Measurements from ENCODE around the gene PPP3CA. TPM values are rescaled to one million over a fixed set of nuclear protein-coding genes. Genes with fewer than 3 reads are reported as not detected.

The PPP3CA gene
- total and polyA plus RNA-seq, 2 experiments from 2014 or later, result 27.0 to 45.2 TPM

- TF ChIP-seq JUNB (IDR thresholded peaks at IDR 0.05; ENCODE audit: unreplicated experiment), result no peak
Observed at GRCh38 chr4:101019313-101019712, 328.0 kb downstream of the PPP3CA start (continued).

DNA sequence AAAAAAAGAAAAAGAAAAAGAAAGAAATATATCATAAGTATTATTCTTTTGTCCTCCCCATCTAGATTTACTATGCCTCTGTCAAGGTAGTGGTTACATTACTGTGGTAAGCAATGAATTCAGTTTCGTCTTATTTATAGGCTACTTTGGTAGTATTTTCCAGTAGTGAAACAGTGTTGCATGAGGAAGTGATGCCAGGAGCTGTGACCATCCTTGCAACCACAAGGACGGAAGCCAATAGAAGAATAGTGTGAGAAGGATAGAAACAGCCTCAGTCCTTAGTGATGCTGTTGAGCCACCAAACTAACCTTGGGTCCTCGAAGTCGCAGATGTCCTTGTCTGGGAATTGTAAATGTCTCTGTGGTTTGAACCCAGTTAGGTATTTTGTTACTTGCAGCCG, 328.5 kb downstream of the PPP3CA start:
- ATAC-seq (no peak), DNase-seq (ENCODE audit: low spot score) (no peak)
- Histone ChIP-seq H3K9me2 (ENCODE audit: insufficient read depth) (0 out of 2 replicates have a peak, but pooled peaks cover 5% of the 10 kb centered on the region), H3K4me2 (no peak overlapping the region), H3K4me1 (ENCODE audit: insufficient read depth) (peaks cover 29% of the 10 kb centered on the region), H3K27ac (ENCODE audit: low read depth) (no peak overlapping the region), H4K20me1 (replicated peaks; ENCODE audit: insufficient read depth) (no peaks in the 10 kb centered on the region), H2AFZ (no peak overlapping the region), H3K79me2 (replicated peaks; ENCODE audit: insufficient read depth) (no peaks in the 10 kb centered on the region), H3K27me3 (ENCODE audit: insufficient read depth) (no peaks in the 10 kb centered on the region), H3K4me3 (no peak overlapping the region), H3F3A (replicated peaks; ENCODE audit: low read depth) (no peaks in the 10 kb centered on the region), H3K36me3 (ENCODE audit: insufficient read depth) (no peaks in the 10 kb centered on the region)
- TF ChIP-seq ZNF114 (CRISPR knock-in tag; IDR thresholded peaks at IDR 0.05) (no peak), ZNF331 (CRISPR knock-in tag; IDR thresholded peaks at IDR 0.05; ENCODE audit: low read depth) (no peak), STAT1 (IDR thresholded peaks at IDR 0.05; ENCODE audit: unreplicated experiment) (no peak), NANOG (IDR thresholded peaks at IDR 0.05; ENCODE audit: borderline replicate concordance) (no peak), ZNF462 (CRISPR knock-in tag; IDR thresholded peaks at IDR 0.05) (no peak), CTCF (conservative IDR thresholded peaks at IDR 0.05; ENCODE audit: low read depth in 2 of 2) (no peak), POLR2AphosphoS5 (IDR thresholded peaks at IDR 0.05; ENCODE audit: low read depth) (no peak), JUNB (IDR thresholded peaks at IDR 0.05; ENCODE audit: unreplicated experiment) (no peak), EZH2phosphoT487 (IDR thresholded peaks at IDR 0.05; ENCODE audit: unreplicated experiment) (no peak), EZH2 (IDR thresholded peaks at IDR 0.05; ENCODE audit: low read depth, unreplicated experiment) (no peak), CREB1 (CRISPR knock-in tag; IDR thresholded peaks at IDR 0.05; ENCODE audit: low read depth) (no peak)
- TF ChIP-seq, protein P1, sequence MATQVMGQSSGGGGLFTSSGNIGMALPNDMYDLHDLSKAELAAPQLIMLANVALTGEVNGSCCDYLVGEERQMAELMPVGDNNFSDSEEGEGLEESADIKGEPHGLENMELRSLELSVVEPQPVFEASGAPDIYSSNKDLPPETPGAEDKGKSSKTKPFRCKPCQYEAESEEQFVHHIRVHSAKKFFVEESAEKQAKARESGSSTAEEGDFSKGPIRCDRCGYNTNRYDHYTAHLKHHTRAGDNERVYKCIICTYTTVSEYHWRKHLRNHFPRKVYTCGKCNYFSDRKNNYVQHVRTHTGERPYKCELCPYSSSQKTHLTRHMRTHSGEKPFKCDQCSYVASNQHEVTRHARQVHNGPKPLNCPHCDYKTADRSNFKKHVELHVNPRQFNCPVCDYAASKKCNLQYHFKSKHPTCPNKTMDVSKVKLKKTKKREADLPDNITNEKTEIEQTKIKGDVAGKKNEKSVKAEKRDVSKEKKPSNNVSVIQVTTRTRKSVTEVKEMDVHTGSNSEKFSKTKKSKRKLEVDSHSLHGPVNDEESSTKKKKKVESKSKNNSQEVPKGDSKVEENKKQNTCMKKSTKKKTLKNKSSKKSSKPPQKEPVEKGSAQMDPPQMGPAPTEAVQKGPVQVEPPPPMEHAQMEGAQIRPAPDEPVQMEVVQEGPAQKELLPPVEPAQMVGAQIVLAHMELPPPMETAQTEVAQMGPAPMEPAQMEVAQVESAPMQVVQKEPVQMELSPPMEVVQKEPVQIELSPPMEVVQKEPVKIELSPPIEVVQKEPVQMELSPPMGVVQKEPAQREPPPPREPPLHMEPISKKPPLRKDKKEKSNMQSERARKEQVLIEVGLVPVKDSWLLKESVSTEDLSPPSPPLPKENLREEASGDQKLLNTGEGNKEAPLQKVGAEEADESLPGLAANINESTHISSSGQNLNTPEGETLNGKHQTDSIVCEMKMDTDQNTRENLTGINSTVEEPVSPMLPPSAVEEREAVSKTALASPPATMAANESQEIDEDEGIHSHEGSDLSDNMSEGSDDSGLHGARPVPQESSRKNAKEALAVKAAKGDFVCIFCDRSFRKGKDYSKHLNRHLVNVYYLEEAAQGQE (IDR thresholded peaks at IDR 0.05; ENCODE audit: unreplicated experiment), result no peak
- TF ChIP-seq, protein P2, sequence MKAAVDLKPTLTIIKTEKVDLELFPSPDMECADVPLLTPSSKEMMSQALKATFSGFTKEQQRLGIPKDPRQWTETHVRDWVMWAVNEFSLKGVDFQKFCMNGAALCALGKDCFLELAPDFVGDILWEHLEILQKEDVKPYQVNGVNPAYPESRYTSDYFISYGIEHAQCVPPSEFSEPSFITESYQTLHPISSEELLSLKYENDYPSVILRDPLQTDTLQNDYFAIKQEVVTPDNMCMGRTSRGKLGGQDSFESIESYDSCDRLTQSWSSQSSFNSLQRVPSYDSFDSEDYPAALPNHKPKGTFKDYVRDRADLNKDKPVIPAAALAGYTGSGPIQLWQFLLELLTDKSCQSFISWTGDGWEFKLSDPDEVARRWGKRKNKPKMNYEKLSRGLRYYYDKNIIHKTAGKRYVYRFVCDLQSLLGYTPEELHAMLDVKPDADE (IDR thresholded peaks at IDR 0.05), result no peak
- H3K4me1 Mint-ChIP-seq, result peaks cover 32% of the 10 kb centered on the region
- peaks cover 7% of the 10 kb centered on the region for H3K27me3 Mint-ChIP-seq (ENCODE audit: insufficient read depth, low read depth, poor library complexity)
- H3K9me3 Mint-ChIP-seq, result peaks cover 3% of the 10 kb centered on the region
- peaks cover 13% of the 10 kb centered on the region for H3K36me3 Mint-ChIP-seq (ENCODE audit: low read depth)
- H3K4me3 Mint-ChIP-seq, result no peak overlapping the region
- no peak overlapping the region for H3K27ac Mint-ChIP-seq
